ENCODE measurements around the gene PTGR2. TPM values are rescaled to one million over a fixed set of nuclear protein-coding genes. Genes with fewer than 3 reads are reported as not detected.

PTGR2 gene
- total RNA-seq, 1 experiment from 2014 or later, result 17.1 TPM

GRCh38 chr14:73816393-73816816 is 35.2 kb upstream of the PTGR2 start:
- H3K36me3 ChIP-seq (ENCODE audit: control insufficient read depth, insufficient read depth, low read length), result no peaks in the 10 kb centered on the region
- in situ Hi-C loops (cut with HindIII; ENCODE audit: low pct_unique_long_range_greater_than_20kb, low sequenced_read_pairs), result no loop called here
- H3K9me3 ChIP-seq (ENCODE audit: control insufficient read depth, insufficient read depth, low read depth, low read length), result no peaks in the 10 kb centered on the region
- H3K27ac ChIP-seq (ENCODE audit: low read length), result no peak overlapping the region
- no TSS peak for BruUV-seq (replicated peaks)
- intact Hi-C loops (cut with micrococcal nuclease; ENCODE audit: unreplicated experiment), result no loop called here
- H3K4me1 ChIP-seq (ENCODE audit: control insufficient read depth, insufficient read depth, low read length), result no peaks in the 10 kb centered on the region
- no peak overlapping the region for H3K4me3 ChIP-seq (ENCODE audit: low read depth in 2 of 2, low read length in 2 of 2)
- no peak for ATAC-seq
- DNase-seq (ENCODE audit: low read depth, low spot score), result no peak
- CTCF ChIA-PET, result no interaction called here
- POLR2A ChIA-PET, result no interaction called here
- no peak for TF ChIP-seq REST (IDR thresholded peaks at IDR 0.05; ENCODE audit: insufficient read depth in 1 of 2, low read depth in 2 of 2, low read length in 1 of 2)
- TF ChIP-seq POLR2AphosphoS5 (IDR thresholded peaks at IDR 0.05; ENCODE audit: low read depth, low read length), result no peak
- TF ChIP-seq CTCF (IDR thresholded peaks at IDR 0.05), result no peak
- TF ChIP-seq SIN3A (IDR thresholded peaks at IDR 0.05; ENCODE audit: borderline replicate concordance, insufficient read depth, low read depth, low read length), result no peak
- no peak for TF ChIP-seq TCF7L2 (IDR thresholded peaks at IDR 0.05; ENCODE audit: low read depth, low read length)
- no peaks in the 10 kb centered on the region for H3K27me3 ChIP-seq (ENCODE audit: control insufficient read depth, insufficient read depth, low read length)

GRCh38 chr14:73817020-73817655 is 34.5 kb upstream of the PTGR2 start:
- Histone ChIP-seq H3K4me1 (ENCODE audit: control insufficient read depth, insufficient read depth, low read length) (no peaks in the 10 kb centered on the region), H3K27ac (ENCODE audit: low read length) (no peak overlapping the region), H3K36me3 (ENCODE audit: control insufficient read depth, insufficient read depth, low read length) (no peaks in the 10 kb centered on the region), H3K27me3 (ENCODE audit: control insufficient read depth, insufficient read depth, low read length) (no peaks in the 10 kb centered on the region), H3K9me3 (ENCODE audit: control insufficient read depth, insufficient read depth, low read depth, low read length) (no peaks in the 10 kb centered on the region), H3K4me3 (ENCODE audit: low read depth in 2 of 2, low read length in 2 of 2) (no peak overlapping the region)
- no peak for DNase-seq (ENCODE audit: low read depth, low spot score)
- TF ChIP-seq CTCF (IDR thresholded peaks at IDR 0.05) (no peak), SIN3A (IDR thresholded peaks at IDR 0.05; ENCODE audit: borderline replicate concordance, insufficient read depth, low read depth, low read length) (no peak), TCF7L2 (IDR thresholded peaks at IDR 0.05; ENCODE audit: low read depth, low read length) (no peak), REST (IDR thresholded peaks at IDR 0.05; ENCODE audit: insufficient read depth in 1 of 2, low read depth in 2 of 2, low read length in 1 of 2) (no peak), POLR2AphosphoS5 (IDR thresholded peaks at IDR 0.05; ENCODE audit: low read depth, low read length) (no peak)
- ChIA-PET CTCF (interaction anchor here (0.6 to 0.7 kb wide), 2 partner anchors 30 to 485 kb away, joined by 5 to 7 read pairs; partner anchors contain the start of gene ABCD4), POLR2A (no interaction called here)
- intact Hi-C loops (cut with micrococcal nuclease; ENCODE audit: unreplicated experiment) (no loop called here), in situ Hi-C loops (cut with HindIII; ENCODE audit: low pct_unique_long_range_greater_than_20kb, low sequenced_read_pairs) (no loop called here)
- no TSS peak for BruUV-seq (replicated peaks)
- ATAC-seq, result no peak
